WTC11 (cell line): ENCODE results near the gene PCSK4. TPM values are rescaled to one million over a fixed set of nuclear protein-coding genes. Genes with fewer than 3 reads are reported as not detected.

Experiments used
- ATAC-seq: fragments of 200-7000 bp; cut with Tn5 transposase; 2 replicates; pipeline ENCODE4 v1.10.0; 2021; ENCODE audit warnings: mild to moderate bottlenecking, moderate library complexity
- CTCF ChIA-PET: fragments of 300-600 bp; sonication (Branson Sonifier 250); formaldehyde crosslinking; loops from one replicate; lab custom pipeline; 2021; ENCODE audit warnings: antibody characterized with exemption; lab: Charles Lee
- POLR2A ChIA-PET: fragments of 350-600 bp; sonication (Branson Sonifier 250); formaldehyde crosslinking; loops from one replicate; lab custom pipeline; 2021; ENCODE audit warnings: antibody characterized with exemption; lab: Charles Lee
- DNase-seq: peaks from one replicate; pipeline ENCODE4 v3.0.0; 2021; ENCODE audit warnings: low spot score
- H3K27ac Mint-ChIP-seq: 2 replicates; pipeline ENCODE4 v1.8.0; 2021; ENCODE audit warnings: mixed read lengths
- H3K27me3 Mint-ChIP-seq: 2 replicates; pipeline ENCODE4 v1.8.0; 2021; ENCODE audit warnings: low read depth, mild to moderate bottlenecking, moderate library complexity, mixed read lengths
- H3K36me3 Mint-ChIP-seq: 2 replicates; pipeline ENCODE4 v1.8.0; 2021; ENCODE audit warnings: mixed read lengths
- H3K4me1 Mint-ChIP-seq: 2 replicates; pipeline ENCODE4 v1.8.0; 2022; ENCODE audit warnings: mixed read lengths
- H3K4me3 Mint-ChIP-seq: 2 replicates; pipeline ENCODE4 v1.8.0; 2021; ENCODE audit warnings: mild to moderate bottlenecking, moderate library complexity, mixed read lengths
- H3K9me3 Mint-ChIP-seq: 2 replicates; pipeline ENCODE4 v1.8.0; 2021; ENCODE audit warnings: mixed read lengths
- ESRRA ChIP-seq: sonication (generic); formaldehyde crosslinking; IDR thresholded peaks from 2 replicates; pipeline ENCODE4 v1.8.1; 2022; ENCODE audit warnings: mild to moderate bottlenecking, missing genetic modification reagents, borderline replicate concordance
- FOXJ3 ChIP-seq: sonication (generic); formaldehyde crosslinking; IDR thresholded peaks from 2 replicates; pipeline ENCODE4 v1.9.0; 2021; ENCODE audit warnings: missing genetic modification reagents, mild to moderate bottlenecking, borderline replicate concordance
- FOXK1 ChIP-seq: sonication (generic); formaldehyde crosslinking; IDR thresholded peaks from 2 replicates; pipeline ENCODE4 v1.8.0; 2022; ENCODE audit warnings: mild to moderate bottlenecking, moderate library complexity, missing genetic modification reagents
- SP1 ChIP-seq: sonication (generic); formaldehyde crosslinking; conservative IDR thresholded peaks from 2 replicates; pipeline ENCODE4 v1.8.1; 2022; ENCODE audit warnings: missing genetic modification reagents
- total RNA-seq: library from RNA; stranded (reverse); gene quantifications from 3 replicates; pipeline ENCODE4 v1.2.3, GENCODE V29; 2021
- TF ChIP-seq, protein P1 (sequence below): sonication (generic); formaldehyde crosslinking; IDR thresholded peaks from 2 replicates; pipeline ENCODE4 v1.8.0; 2023; ENCODE audit warnings: mild to moderate bottlenecking, missing genetic modification reagents
- TF ChIP-seq, protein P2 (sequence below): sonication (generic); formaldehyde crosslinking; IDR thresholded peaks from 2 replicates; pipeline ENCODE4 v1.8.1; 2022; ENCODE audit warnings: mild to moderate bottlenecking, moderate library complexity, missing genetic modification reagents
- TF ChIP-seq, protein P3 (sequence below): sonication (generic); formaldehyde crosslinking; IDR thresholded peaks from 2 replicates; pipeline ENCODE4 v1.8.1; 2023; ENCODE audit warnings: mild to moderate bottlenecking, missing genetic modification reagents
- TF ChIP-seq, protein P4 (sequence below): sonication (generic); formaldehyde crosslinking; IDR thresholded peaks from 2 replicates; pipeline ENCODE4 v1.8.0; 2022; ENCODE audit warnings: mild to moderate bottlenecking, missing genetic modification reagents
- TF ChIP-seq, protein P5 (sequence below): sonication (generic); formaldehyde crosslinking; IDR thresholded peaks from 2 replicates; pipeline ENCODE4 v1.8.1; 2023; ENCODE audit warnings: mild to moderate bottlenecking, moderate library complexity, missing genetic modification reagents
- TF ChIP-seq, protein P6 (sequence below): sonication (generic); formaldehyde crosslinking; IDR thresholded peaks from 2 replicates; pipeline ENCODE4 v1.8.1; 2023; ENCODE audit warnings: mild to moderate bottlenecking, missing genetic modification reagents, borderline replicate concordance
- TF ChIP-seq, protein P7 (sequence below): sonication (generic); formaldehyde crosslinking; IDR thresholded peaks from 2 replicates; pipeline ENCODE4 v1.8.1; 2022; ENCODE audit warnings: missing genetic modification reagents, borderline replicate concordance

The PCSK4 gene
- total RNA-seq, 1 experiment from 2014 or later = 22.4 TPM

DNA sequence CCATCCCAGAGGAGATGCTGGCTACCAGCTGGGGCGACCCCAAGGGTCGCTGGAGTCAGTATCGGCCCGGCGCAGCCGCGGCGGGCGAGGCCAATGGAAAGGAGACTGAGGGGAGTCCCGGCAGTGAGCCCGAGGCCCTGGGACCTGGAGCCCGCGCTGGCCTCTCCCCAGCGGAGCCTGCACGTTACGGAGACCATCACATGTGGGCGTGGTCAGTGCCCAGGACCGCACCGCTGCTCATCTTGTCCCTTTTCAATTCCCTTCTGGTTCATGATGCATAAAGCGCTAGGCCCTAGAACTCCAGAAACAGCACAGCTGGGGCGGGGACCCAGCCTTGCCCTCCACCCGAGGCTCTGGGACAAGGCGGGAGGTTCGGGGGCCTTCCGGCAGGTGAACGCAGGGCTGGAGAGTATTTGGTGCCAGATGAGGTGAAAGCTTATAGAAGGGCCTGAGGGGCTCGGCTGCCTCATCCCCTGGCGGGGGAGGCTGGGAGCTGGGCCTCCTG is 19.1 kb downstream of the PCSK4 start:
- DNase-seq (peak; percentile 78), ATAC-seq (peak; percentile 49)
- H3K36me3 Mint-ChIP-seq = no peaks in the 10 kb centered on the region
- CTCF ChIA-PET = interaction anchor here (0.7 to 3.2 kb wide), 12 partner anchors 14 to 355 kb away, joined by 3 to 19 read pairs (median 4); partner anchors contain the start of gene REEP6
- H3K9me3 Mint-ChIP-seq = no peaks in the 10 kb centered on the region
- TF ChIP-seq SP1 (CRISPR knock-in tag) (peak; percentile 23; the same call in 1 of the 2 replicates), FOXJ3 (CRISPR knock-in tag) (no peak)
- TF ChIP-seq, protein P1, sequence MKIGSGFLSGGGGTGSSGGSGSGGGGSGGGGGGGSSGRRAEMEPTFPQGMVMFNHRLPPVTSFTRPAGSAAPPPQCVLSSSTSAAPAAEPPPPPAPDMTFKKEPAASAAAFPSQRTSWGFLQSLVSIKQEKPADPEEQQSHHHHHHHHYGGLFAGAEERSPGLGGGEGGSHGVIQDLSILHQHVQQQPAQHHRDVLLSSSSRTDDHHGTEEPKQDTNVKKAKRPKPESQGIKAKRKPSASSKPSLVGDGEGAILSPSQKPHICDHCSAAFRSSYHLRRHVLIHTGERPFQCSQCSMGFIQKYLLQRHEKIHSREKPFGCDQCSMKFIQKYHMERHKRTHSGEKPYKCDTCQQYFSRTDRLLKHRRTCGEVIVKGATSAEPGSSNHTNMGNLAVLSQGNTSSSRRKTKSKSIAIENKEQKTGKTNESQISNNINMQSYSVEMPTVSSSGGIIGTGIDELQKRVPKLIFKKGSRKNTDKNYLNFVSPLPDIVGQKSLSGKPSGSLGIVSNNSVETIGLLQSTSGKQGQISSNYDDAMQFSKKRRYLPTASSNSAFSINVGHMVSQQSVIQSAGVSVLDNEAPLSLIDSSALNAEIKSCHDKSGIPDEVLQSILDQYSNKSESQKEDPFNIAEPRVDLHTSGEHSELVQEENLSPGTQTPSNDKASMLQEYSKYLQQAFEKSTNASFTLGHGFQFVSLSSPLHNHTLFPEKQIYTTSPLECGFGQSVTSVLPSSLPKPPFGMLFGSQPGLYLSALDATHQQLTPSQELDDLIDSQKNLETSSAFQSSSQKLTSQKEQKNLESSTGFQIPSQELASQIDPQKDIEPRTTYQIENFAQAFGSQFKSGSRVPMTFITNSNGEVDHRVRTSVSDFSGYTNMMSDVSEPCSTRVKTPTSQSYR (CRISPR knock-in tag) = 0 out of 2 replicates have a peak, but pooled peaks have one; percentile 9
- TF ChIP-seq, protein P2, sequence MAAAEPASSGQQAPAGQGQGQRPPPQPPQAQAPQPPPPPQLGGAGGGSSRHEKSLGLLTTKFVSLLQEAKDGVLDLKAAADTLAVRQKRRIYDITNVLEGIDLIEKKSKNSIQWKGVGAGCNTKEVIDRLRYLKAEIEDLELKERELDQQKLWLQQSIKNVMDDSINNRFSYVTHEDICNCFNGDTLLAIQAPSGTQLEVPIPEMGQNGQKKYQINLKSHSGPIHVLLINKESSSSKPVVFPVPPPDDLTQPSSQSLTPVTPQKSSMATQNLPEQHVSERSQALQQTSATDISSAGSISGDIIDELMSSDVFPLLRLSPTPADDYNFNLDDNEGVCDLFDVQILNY = 0 out of 2 replicates have a peak, but pooled peaks have one; percentile 29
- TF ChIP-seq, protein P3, sequence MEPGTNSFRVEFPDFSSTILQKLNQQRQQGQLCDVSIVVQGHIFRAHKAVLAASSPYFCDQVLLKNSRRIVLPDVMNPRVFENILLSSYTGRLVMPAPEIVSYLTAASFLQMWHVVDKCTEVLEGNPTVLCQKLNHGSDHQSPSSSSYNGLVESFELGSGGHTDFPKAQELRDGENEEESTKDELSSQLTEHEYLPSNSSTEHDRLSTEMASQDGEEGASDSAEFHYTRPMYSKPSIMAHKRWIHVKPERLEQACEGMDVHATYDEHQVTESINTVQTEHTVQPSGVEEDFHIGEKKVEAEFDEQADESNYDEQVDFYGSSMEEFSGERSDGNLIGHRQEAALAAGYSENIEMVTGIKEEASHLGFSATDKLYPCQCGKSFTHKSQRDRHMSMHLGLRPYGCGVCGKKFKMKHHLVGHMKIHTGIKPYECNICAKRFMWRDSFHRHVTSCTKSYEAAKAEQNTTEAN (CRISPR knock-in tag) = 0 out of 2 replicates have a peak, but pooled peaks have one; percentile 27
- TF ChIP-seq, protein P4, sequence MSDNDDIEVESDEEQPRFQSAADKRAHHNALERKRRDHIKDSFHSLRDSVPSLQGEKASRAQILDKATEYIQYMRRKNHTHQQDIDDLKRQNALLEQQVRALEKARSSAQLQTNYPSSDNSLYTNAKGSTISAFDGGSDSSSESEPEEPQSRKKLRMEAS (CRISPR knock-in tag) = 0 out of 2 replicates have a peak, but pooled peaks have one; percentile 24
- peaks cover 57% of the 10 kb centered on the region for H3K27me3 Mint-ChIP-seq
- POLR2A ChIA-PET = interaction anchor here (0.9 kb wide), 1 partner anchor 35 kb away, joined by 3 read pairs; no protein-coding TSS in a partner anchor
- H3K4me1 Mint-ChIP-seq = peaks cover 5% of the 10 kb centered on the region; the same call in 1 of the 2 replicates
- H3K4me3 Mint-ChIP-seq = peak overlapping the region; percentile 50
- H3K27ac Mint-ChIP-seq = no peak overlapping the region

DNA sequence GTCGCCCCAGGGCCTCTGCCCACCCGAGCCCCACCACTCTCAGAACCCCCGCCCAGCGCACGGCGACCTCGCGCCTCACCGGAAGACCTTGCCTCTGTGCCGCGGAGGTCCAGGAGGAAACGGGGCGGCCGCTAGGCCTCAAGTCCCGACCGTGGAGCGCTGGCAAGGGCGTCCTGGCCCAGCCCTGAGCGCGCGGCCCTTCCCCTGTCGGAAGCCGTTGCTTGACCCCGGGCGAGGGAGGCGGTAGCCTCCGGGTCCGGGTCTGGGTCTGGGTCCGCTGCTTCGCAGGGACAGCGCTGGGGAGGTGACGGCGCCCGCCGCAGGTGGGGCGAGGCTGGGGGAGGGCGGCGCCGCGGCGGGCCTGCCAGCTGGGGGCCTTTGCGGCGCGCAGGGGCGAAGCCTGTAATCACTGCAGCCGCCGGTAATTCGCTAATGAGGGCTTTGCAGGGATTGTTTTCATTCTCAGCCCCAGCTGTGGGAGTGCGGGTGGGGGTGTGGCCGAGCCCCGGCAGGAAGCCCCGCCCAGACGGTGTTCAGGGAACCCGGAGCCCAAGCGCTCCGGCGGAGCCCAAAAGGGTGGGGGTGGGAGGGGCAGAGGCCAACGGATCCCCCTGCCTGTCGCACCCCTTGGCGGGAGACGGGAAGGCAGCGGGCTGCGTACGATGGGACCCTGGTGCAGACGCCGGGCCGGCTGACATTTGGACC is 19.7 kb downstream of the PCSK4 start:
- H3K27ac Mint-ChIP-seq = no peak overlapping the region
- TF ChIP-seq, protein P5, sequence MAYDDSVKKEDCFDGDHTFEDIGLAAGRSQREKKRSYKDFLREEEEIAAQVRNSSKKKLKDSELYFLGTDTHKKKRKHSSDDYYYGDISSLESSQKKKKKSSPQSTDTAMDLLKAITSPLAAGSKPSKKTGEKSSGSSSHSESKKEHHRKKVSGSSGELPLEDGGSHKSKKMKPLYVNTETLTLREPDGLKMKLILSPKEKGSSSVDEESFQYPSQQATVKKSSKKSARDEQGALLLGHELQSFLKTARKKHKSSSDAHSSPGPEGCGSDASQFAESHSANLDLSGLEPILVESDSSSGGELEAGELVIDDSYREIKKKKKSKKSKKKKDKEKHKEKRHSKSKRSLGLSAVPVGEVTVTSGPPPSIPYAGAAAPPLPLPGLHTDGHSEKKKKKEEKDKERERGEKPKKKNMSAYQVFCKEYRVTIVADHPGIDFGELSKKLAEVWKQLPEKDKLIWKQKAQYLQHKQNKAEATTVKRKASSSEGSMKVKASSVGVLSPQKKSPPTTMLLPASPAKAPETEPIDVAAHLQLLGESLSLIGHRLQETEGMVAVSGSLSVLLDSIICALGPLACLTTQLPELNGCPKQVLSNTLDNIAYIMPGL (CRISPR knock-in tag) = peak; percentile 47; the same call in 1 of the 2 replicates
- TF ChIP-seq FOXK1 (CRISPR knock-in tag) (0 out of 2 replicates have a peak, but pooled peaks have one; percentile 40), ESRRA (CRISPR knock-in tag) (no peak)
- TF ChIP-seq, protein P6, sequence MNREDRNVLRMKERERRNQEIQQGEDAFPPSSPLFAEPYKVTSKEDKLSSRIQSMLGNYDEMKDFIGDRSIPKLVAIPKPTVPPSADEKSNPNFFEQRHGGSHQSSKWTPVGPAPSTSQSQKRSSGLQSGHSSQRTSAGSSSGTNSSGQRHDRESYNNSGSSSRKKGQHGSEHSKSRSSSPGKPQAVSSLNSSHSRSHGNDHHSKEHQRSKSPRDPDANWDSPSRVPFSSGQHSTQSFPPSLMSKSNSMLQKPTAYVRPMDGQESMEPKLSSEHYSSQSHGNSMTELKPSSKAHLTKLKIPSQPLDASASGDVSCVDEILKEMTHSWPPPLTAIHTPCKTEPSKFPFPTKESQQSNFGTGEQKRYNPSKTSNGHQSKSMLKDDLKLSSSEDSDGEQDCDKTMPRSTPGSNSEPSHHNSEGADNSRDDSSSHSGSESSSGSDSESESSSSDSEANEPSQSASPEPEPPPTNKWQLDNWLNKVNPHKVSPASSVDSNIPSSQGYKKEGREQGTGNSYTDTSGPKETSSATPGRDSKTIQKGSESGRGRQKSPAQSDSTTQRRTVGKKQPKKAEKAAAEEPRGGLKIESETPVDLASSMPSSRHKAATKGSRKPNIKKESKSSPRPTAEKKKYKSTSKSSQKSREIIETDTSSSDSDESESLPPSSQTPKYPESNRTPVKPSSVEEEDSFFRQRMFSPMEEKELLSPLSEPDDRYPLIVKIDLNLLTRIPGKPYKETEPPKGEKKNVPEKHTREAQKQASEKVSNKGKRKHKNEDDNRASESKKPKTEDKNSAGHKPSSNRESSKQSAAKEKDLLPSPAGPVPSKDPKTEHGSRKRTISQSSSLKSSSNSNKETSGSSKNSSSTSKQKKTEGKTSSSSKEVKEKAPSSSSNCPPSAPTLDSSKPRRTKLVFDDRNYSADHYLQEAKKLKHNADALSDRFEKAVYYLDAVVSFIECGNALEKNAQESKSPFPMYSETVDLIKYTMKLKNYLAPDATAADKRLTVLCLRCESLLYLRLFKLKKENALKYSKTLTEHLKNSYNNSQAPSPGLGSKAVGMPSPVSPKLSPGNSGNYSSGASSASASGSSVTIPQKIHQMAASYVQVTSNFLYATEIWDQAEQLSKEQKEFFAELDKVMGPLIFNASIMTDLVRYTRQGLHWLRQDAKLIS = no peak
- TF ChIP-seq, protein P7, sequence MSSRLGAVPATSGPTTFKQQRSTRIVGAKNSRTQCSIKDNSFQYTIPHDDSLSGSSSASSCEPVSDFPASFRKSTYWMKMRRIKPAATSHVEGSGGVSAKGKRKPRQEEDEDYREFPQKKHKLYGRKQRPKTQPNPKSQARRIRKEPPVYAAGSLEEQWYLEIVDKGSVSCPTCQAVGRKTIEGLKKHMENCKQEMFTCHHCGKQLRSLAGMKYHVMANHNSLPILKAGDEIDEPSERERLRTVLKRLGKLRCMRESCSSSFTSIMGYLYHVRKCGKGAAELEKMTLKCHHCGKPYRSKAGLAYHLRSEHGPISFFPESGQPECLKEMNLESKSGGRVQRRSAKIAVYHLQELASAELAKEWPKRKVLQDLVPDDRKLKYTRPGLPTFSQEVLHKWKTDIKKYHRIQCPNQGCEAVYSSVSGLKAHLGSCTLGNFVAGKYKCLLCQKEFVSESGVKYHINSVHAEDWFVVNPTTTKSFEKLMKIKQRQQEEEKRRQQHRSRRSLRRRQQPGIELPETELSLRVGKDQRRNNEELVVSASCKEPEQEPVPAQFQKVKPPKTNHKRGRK (CRISPR knock-in tag) = no peak
- peak overlapping the region; percentile 61 for H3K4me3 Mint-ChIP-seq
- H3K27me3 Mint-ChIP-seq = peaks cover 60% of the 10 kb centered on the region
- no peaks in the 10 kb centered on the region for H3K36me3 Mint-ChIP-seq
- no peaks in the 10 kb centered on the region for H3K9me3 Mint-ChIP-seq
- ChIA-PET POLR2A (no interaction called here), CTCF (interaction anchor here (0.7 to 3.2 kb wide), 8 partner anchors 15 to 356 kb away, joined by 3 to 19 read pairs (median 4); partner anchors contain the start of gene REEP6)
- ATAC-seq (peak; percentile 24), DNase-seq (peak; percentile 77)
- peaks cover 5% of the 10 kb centered on the region; the same call in 1 of the 2 replicates for H3K4me1 Mint-ChIP-seq
